ENCODE results near the gene CDK17.
"Not testable (repeated sequence)": the region's sequence is repeated elsewhere in the genome, so short reads cannot be mapped to it uniquely, and the experiment has no call there.

DNA sequence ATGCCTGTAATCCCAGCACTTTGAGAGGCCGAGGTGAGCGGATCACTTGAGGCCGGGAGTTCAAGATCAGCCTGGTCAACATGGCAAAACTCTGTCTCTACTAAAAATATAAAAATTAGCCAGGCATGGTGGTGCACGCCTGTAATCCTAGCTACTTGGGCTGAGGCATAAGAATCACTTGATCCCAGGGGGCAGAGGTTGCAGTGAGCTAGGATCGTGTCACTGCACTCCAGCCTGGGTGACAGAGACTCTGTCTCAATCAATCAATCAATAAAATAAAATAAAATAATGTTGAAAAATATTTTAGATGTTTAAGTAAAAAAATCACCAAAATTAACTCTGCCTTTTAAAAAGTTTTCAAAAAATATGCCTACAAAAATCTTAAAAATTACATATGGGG lies 60.6 kb downstream of the CDK17 start:
- TF ChIP-seq CTCF (IDR thresholded peaks at IDR 0.05 in 8 of 11, conservative IDR thresholded peaks at IDR 0.05 in 3 of 11); POLR2A (IDR thresholded peaks at IDR 0.05): not testable (repeated sequence)
